NCI-H446 treated with DMSO at 0.1 percent for 48 hours (cell line): ENCODE data around the gene ITGB6.

Experiments used
- DNase-seq: peaks from one replicate; lab custom pipeline; 2025; lab: John Stamatoyannopoulos, UW

ITGB6 gene

GRCh38 chr2:160051371-160051800 is 148.7 kb downstream of the ITGB6 start:
- no peak for DNase-seq

DNA sequence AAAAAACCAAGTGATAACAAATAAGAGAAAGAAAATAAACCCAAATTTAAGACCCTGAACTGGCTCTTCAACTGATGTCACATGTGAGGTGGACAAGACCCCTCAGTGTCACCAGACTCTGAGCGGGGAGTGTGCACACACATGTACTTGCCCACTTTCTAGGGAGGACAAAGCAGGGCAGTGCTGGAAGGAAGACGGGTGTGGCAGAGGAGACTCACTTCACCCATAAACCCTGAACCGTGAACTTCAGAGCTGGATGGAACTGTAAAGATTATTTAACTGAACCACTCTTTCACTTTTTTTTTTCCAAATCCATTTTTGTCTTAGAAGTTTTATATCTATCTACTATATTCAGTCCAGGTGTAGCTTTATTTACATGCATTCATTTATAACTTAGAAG is 149.9 kb downstream of the ITGB6 start:
- no peak for DNase-seq
